H1 (cell line): ENCODE results near the gene STRN4. TPM values are rescaled to one million over a fixed set of nuclear protein-coding genes. Genes with fewer than 3 reads are reported as not detected.

ENCODE experiments used
- CTCF ChIA-PET: fragments of 300-600 bp; sonication (Branson Sonifier 250); formaldehyde crosslinking; loops from one replicate; lab custom pipeline; 2021; ENCODE audit not compliant: partially characterized antibody; lab: Charles Lee
- POLR2A ChIA-PET: fragments of 300-600 bp; sonication (Branson Sonifier 250); formaldehyde crosslinking; loops from one replicate; lab custom pipeline; 2021; ENCODE audit warnings: inconsistent platforms; ENCODE audit not compliant: partially characterized antibody; lab: Charles Lee
- DNase-seq, 2 experiments: peaks; one replicate each; pipeline versions ENCODE4 v3.0.0 to v3.0.0-alpha.2; 2010 to 2022; ENCODE audit warnings: low spot score in 2 of 2, low read depth in 1 of 2, mixed read lengths in 1 of 2
- FAIRE-seq: peaks from 2 replicates; lab custom pipeline; 2011; peaks lifted over from hg19 to GRCh38; lab: Jason Lieb, UNC
- H2AFZ ChIP-seq: 2 replicates; pipeline ENCODE4 v1.8.1; 2012; ENCODE audit warnings: low read length, inconsistent platforms
- H2AK5ac ChIP-seq: 2 replicates; pipeline ENCODE4 v1.6.1; 2013; ENCODE audit warnings: low read depth, low read length
- H2BK120ac ChIP-seq: replicated peaks from 2 replicates; pipeline ENCODE3; 2013; ENCODE audit warnings: low read depth, low read length, inconsistent platforms
- H2BK12ac ChIP-seq: 2 replicates; pipeline ENCODE4 v1.6.1; 2013; ENCODE audit warnings: low read depth, low read length
- H2BK15ac ChIP-seq: 2 replicates; pipeline ENCODE4 v1.6.1; 2013; ENCODE audit warnings: low read length
- H2BK20ac ChIP-seq: 2 replicates; pipeline ENCODE4 v1.6.1; 2013; ENCODE audit warnings: low read length
- H2BK5ac ChIP-seq: 2 replicates; pipeline ENCODE4 v1.6.1; 2013; ENCODE audit warnings: low read depth, low read length
- H3K14ac ChIP-seq: 2 replicates; pipeline ENCODE4 v1.6.1; 2013; ENCODE audit warnings: inconsistent platforms; ENCODE audit not compliant: insufficient read length
- H3K18ac ChIP-seq: 2 replicates; pipeline ENCODE4 v1.6.1; 2013; ENCODE audit warnings: low read length; ENCODE audit errors: extremely low read depth
- H3K23ac ChIP-seq: 2 replicates; pipeline ENCODE4 v1.6.1; 2013; ENCODE audit warnings: inconsistent platforms; ENCODE audit not compliant: insufficient read length
- H3K23me2 ChIP-seq: 2 replicates; pipeline ENCODE4 v1.6.1; 2013; ENCODE audit warnings: low read depth, low read length
- H3K27ac ChIP-seq: 2 replicates; pipeline ENCODE4 v1.6.1; 2011; ENCODE audit warnings: low read depth, low read length, inconsistent platforms
- H3K27me3 ChIP-seq, 4 experiments: replicated peaks in 1 of 4; 1 replicate in 1 of 4; 2 replicates in 3 of 4; pipeline versions ENCODE4 v1.6.1 to v1.8.1; 2011 to 2013; ENCODE audit warnings: low read length in 3 of 4, mild to moderate bottlenecking in 3 of 4, inconsistent platforms in 2 of 4, mixed read lengths in 2 of 4, moderate library complexity in 1 of 4; ENCODE audit not compliant: control insufficient read depth in 3 of 4, insufficient read depth in 3 of 4; ENCODE audit errors: extremely low read depth in 1 of 4
- H3K36me3 ChIP-seq, 4 experiments: 2 replicates each; pipeline versions ENCODE4 v1.6.1 to v1.8.1; 2011 to 2013; ENCODE audit warnings: mild to moderate bottlenecking in 4 of 4, low read length in 3 of 4, moderate library complexity in 2 of 4, control low read depth in 1 of 4, inconsistent platforms in 1 of 4; ENCODE audit not compliant: insufficient read depth in 4 of 4, control insufficient read depth in 2 of 4
- H3K4ac ChIP-seq: replicated peaks from 2 replicates; pipeline ENCODE3; 2013; ENCODE audit warnings: low read length, low read depth, mixed read lengths, inconsistent platforms; ENCODE audit not compliant: insufficient read length
- H3K4me1 ChIP-seq, 4 experiments: replicated peaks in 1 of 4; 1 replicate in 1 of 4; 2 replicates in 3 of 4; pipeline versions ENCODE4 v1.6.1 to v1.8.1; 2011 to 2013; ENCODE audit warnings: low read length in 3 of 4, inconsistent platforms in 2 of 4, mixed read lengths in 1 of 4; ENCODE audit not compliant: insufficient read depth in 4 of 4, control insufficient read depth in 3 of 4
- H3K4me2 ChIP-seq, 2 experiments: 2 replicates each; pipeline versions ENCODE4 v1.6.1 to v1.8.1; 2011 to 2013; ENCODE audit warnings: low read depth in 2 of 2, low read length in 2 of 2, control low read depth in 1 of 2, inconsistent platforms in 1 of 2, mild to moderate bottlenecking in 1 of 2; ENCODE audit not compliant: insufficient read depth in 1 of 2
- H3K4me3 ChIP-seq, 4 experiments: fragments of 200-600, 300-600 bp in 1 of 4; sonication (generic), shearing (Covaris generic), sonication (Bioruptor Twin) in 1 of 4; 2 replicates each; pipeline versions ENCODE4 v1.5.1 to v1.8.1; 2011 to 2016; ENCODE audit warnings: low read length in 4 of 4, low read depth in 3 of 4, control low read depth in 2 of 4, inconsistent platforms in 2 of 4, mild to moderate bottlenecking in 2 of 4, mixed read lengths in 1 of 4, moderate library complexity in 1 of 4; ENCODE audit not compliant: insufficient read depth in 2 of 4; ENCODE audit errors: extremely low read depth in 1 of 4
- H3K56ac ChIP-seq: replicated peaks from 2 replicates; pipeline ENCODE3; 2013; ENCODE audit warnings: low read depth, mild to moderate bottlenecking, mixed read lengths, low read length, inconsistent platforms; ENCODE audit not compliant: insufficient read length
- H3K79me1 ChIP-seq: 2 replicates; pipeline ENCODE4 v1.6.1; 2013; ENCODE audit warnings: low read depth, low read length, control low read depth
- H3K79me2 ChIP-seq, 2 experiments: 2 replicates each; pipeline versions ENCODE4 v1.6.1 to v1.8.1; 2012 to 2013; ENCODE audit warnings: low read length in 2 of 2, mild to moderate bottlenecking in 2 of 2, inconsistent platforms in 1 of 2; ENCODE audit not compliant: insufficient read depth in 2 of 2, control insufficient read depth in 1 of 2
- H3K9ac ChIP-seq, 4 experiments: replicated peaks in 1 of 4; 1 replicate in 1 of 4; 2 replicates in 3 of 4; pipeline versions ENCODE4 v1.6.1 to v1.8.1; 2011 to 2013; ENCODE audit warnings: low read depth in 3 of 4, low read length in 3 of 4, control low read depth in 2 of 4, mild to moderate bottlenecking in 2 of 4, moderate library complexity in 2 of 4, inconsistent platforms in 1 of 4; ENCODE audit errors: extremely low read depth in 1 of 4
- H3K9me3 ChIP-seq, 2 experiments: 2 replicates each; pipeline versions ENCODE4 v1.6.1 to v1.8.1; 2012 to 2013; ENCODE audit warnings: mild to moderate bottlenecking in 2 of 2, moderate library complexity in 2 of 2, control low read depth in 1 of 2, inconsistent platforms in 1 of 2, low read depth in 1 of 2, low read length in 1 of 2, mixed read lengths in 1 of 2; ENCODE audit not compliant: insufficient read depth in 2 of 2
- H4K20me1 ChIP-seq, 2 experiments: replicated peaks in 1 of 2; 2 replicates each; pipeline versions ENCODE3 to v1.8.1; 2011 to 2013; ENCODE audit warnings: inconsistent platforms in 2 of 2, low read length in 2 of 2, mild to moderate bottlenecking in 1 of 2; ENCODE audit not compliant: insufficient read depth in 2 of 2, control insufficient read depth in 1 of 2
- H4K5ac ChIP-seq: 2 replicates; pipeline ENCODE4 v1.6.1; 2013; ENCODE audit warnings: low read length, low read depth, mixed read lengths, inconsistent platforms; ENCODE audit not compliant: insufficient read length
- H4K8ac ChIP-seq: 2 replicates; pipeline ENCODE4 v1.8.0; 2013; ENCODE audit warnings: mild to moderate bottlenecking, moderate library complexity, low read length, inconsistent platforms; ENCODE audit not compliant: insufficient read depth; ENCODE audit errors: extremely low read depth
- H4K91ac ChIP-seq: replicated peaks from 2 replicates; pipeline ENCODE3; 2013; ENCODE audit warnings: low read length, mixed read lengths, inconsistent platforms; ENCODE audit not compliant: insufficient read length
- PHF8 ChIP-seq: fragments of 200-600 bp; sonication (generic); conservative IDR thresholded peaks from 2 replicates; pipeline ENCODE4 v1.7.1; 2012; ENCODE audit warnings: low read depth, mild to moderate bottlenecking, inconsistent platforms, low read length, moderate library complexity
- POU5F1 ChIP-seq: IDR thresholded peaks from 2 replicates; pipeline ENCODE4 v1.6.1; 2011; ENCODE audit warnings: low read depth, mild to moderate bottlenecking, low read length, moderate library complexity
- WGBS, 2 experiments: shearing (Covaris generic) in 1 of 2; methylation state at CpG; one replicate each; pipeline versions ENCODE4 v1.1.6 to v1.1.7; 2013 to 2015; ENCODE audit warnings: low lambda C conversion rate in 2 of 2, mixed read lengths in 2 of 2, inconsistent platforms in 1 of 2, low coverage in 1 of 2, missing lambda C conversion rate in 1 of 2; ENCODE audit not compliant: insufficient replicate concordance in 2 of 2, insufficient coverage in 1 of 2, insufficient read length in 1 of 2; ENCODE audit errors: extremely low coverage in 1 of 2, missing lambda C conversion rate in 1 of 2; 5-methylcytosine and 5-hydroxymethylcytosine counted together
- polyA plus RNA-seq, 7 experiments: library from polyadenylated mRNA; depleted of rRNA in 3 of 7; stranded (reverse) in 5 of 7; unstranded in 2 of 7; fragments of >200 nt in 5 of 7; fragments of 200-250 nt in 2 of 7; gene quantifications; 1 replicate in 5 of 7; 2 replicates in 1 of 7; 4 replicates in 1 of 7; pipeline versions ENCODE4 v1.2.1 to v1.2.3, GENCODE V29; 2011 to 2013; ENCODE audit warnings: missing spikeins in 2 of 7, mixed read lengths in 2 of 7
- total RNA-seq: library from RNA; stranded (reverse); fragmentation: NEBNext Ultra II Directional; extraction: Animal tissue kit (Norgen Biotek cat#: 25700); gene quantifications from 2 replicates; pipeline ENCODE4 v1.2.1, GENCODE V29; 2021

Gene STRN4
- total and polyA plus RNA-seq, 2 of the 8 experiments (the other 6 are each of a cell fraction or from before 2014, with no cell fraction given), result 120 to 187 TPM

GRCh38 chr19:46725859-46726393 is 20.3 kb downstream of the STRN4 start:
- H3K79me2 ChIP-seq, result peaks cover 0 to 9% of the 10 kb centered on the region in 2 experiments; a peak in 1 of 4 replicates

More at GRCh38 chr19:46725859-46726393, 20.3 kb downstream of the STRN4 start:
- H4K20me1 ChIP-seq, result peaks cover 21 to 44% of the 10 kb centered on the region in 2 experiments
- 85% methylated on average over 9 of the region's 9 CpGs; no CpG with 5 or more reads in 1 of the 2 experiments for WGBS, 2 experiments
- H3K36me3 ChIP-seq, result peaks cover 35 to 80% (median 67%) of the 10 kb centered on the region in 4 experiments
- TF ChIP-seq POU5F1 (0 out of 2 replicates have a peak, but pooled peaks have one; percentile 21), PHF8 (no peak)
- H2AFZ ChIP-seq, result no peak overlapping the region
- no peak for FAIRE-seq
- H3K14ac ChIP-seq, result no peak overlapping the region
- ChIA-PET CTCF (interaction anchor here (1.1 to 15.8 kb wide), 5 partner anchors 10 to 21 kb away, joined by 3 to 188 read pairs (median 46); no protein-coding TSS in a partner anchor), POLR2A (interaction anchor here (1.1 kb wide), 1 partner anchor 15 kb away, joined by 3 read pairs; no protein-coding TSS in a partner anchor)
- H4K8ac ChIP-seq, result no peak overlapping the region
- DNase-seq, result no peak
- no peak overlapping the region for H2AK5ac ChIP-seq
- H3K23ac ChIP-seq, result no peak overlapping the region
- no peak overlapping the region for H3K18ac ChIP-seq
- no peak overlapping the region for H2BK120ac ChIP-seq
- H3K27me3 ChIP-seq, result no peaks in the 10 kb centered on the region
- H3K4ac ChIP-seq, result no peak overlapping the region
- H2BK20ac ChIP-seq, result no peak overlapping the region
- no peak overlapping the region for H2BK5ac ChIP-seq
- H3K4me2 ChIP-seq, result no peak overlapping the region
- peaks cover 8% of the 10 kb centered on the region; the same call in 1 of the 2 replicates for H3K79me1 ChIP-seq
- H2BK15ac ChIP-seq, result no peak overlapping the region
- H3K56ac ChIP-seq, result no peak overlapping the region
- peaks cover 0 to 3% (median 0%) of the 10 kb centered on the region in 4 experiments; a peak in 4 of 7 replicates for H3K4me1 ChIP-seq
- no peak overlapping the region for H2BK12ac ChIP-seq
- no peaks in the 10 kb centered on the region for H3K9me3 ChIP-seq
- H3K23me2 ChIP-seq, result no peaks in the 10 kb centered on the region
- H3K4me3 ChIP-seq, result no peak overlapping the region
- no peak overlapping the region for H3K9ac ChIP-seq
- no peak overlapping the region for H4K5ac ChIP-seq
- H3K27ac ChIP-seq, result no peak overlapping the region
- no peak overlapping the region for H4K91ac ChIP-seq
